ENCODE results near the gene TRIM14.
"Not testable (repeated sequence)": the region's sequence is repeated elsewhere in the genome, so short reads cannot be mapped to it uniquely, and the experiment has no call there.

The TRIM14 gene

DNA sequence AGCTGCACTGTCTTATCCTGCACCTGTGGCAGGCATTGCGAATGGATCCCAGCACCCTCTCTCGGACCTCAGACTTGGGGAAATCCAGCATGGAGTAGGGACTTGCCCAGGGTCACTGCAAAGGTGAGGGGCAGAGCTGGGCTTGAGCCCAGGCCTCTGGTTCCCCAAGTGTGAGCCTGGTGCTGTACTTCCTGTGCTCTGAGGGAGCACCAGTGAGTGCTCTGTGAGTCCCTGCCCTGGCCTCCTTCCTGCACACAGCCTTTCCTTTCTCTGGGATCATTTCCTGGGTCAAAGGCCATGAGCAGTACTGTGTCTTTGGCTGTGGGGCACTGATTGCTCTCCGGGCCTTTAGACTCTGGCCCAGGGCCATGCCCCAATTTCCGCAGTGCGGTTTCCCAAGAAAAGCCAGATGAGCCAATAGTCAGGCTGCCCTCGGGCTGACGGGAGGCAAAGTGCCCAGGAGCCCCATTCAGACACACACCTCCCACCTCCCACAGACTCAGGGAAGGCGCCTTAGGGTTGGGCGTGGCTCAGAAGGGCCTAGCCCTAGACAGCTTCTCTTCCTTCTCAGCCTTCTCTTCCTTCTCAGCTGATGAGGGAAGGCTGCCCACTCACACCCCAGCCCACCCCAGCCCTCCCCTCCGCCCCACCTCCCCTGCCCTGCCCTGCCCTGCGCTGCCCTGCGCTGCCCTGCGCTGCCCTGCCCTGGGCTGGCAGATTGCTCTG lies 23.3 kb upstream of the TRIM14 start:
- DNase-seq (ENCODE audit: low read depth in 1 of 2, low spot score in 1 of 2), result no peak

- no peak for DNase-seq (ENCODE audit: low read depth in 1 of 2, low spot score in 1 of 2)
These were observed 21.5 kb upstream of the TRIM14 start for GRCh38 chr9:98140503-98140902.

DNA sequence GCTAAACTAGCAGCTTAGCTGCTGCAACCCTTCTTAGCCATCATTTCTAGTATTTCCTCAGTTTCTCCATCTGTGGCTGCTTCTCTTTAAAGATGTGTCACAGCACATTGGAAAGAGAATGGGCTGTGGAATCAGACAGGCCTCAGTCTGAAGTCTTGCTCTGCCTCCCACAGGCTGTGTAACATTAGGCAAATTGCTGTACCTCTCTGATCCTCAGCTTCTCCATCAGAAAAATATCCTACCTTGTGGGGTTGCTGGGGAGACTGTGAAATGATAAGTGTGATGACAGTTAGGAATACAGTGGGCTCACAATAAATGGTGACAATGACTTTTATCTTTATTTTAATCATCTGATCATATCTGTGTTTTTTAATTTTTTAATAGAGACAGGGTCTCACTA lies 17.5 kb upstream of the TRIM14 start:
- DNase-seq (ENCODE audit: low read depth in 1 of 2, low spot score in 1 of 2), result no peak

DNA sequence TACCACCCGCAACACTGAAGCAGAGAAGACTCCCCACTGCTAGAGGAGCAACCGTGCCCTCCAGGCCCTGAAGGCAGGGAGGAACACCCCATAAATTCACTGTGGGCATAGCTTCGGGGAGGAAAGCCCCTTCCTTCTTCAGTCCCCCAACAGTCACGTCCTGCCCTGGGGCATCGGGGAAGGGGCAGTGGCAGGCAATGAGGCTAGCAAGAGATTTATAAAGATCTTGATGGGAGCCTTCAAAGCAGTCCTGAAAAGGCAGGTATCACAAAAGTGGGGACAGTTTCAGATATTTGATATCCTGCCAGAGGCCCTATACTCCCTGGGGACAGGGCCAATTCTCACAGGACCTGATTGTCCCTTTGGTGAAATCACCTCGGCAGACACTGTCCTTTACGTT lies 16.9 kb upstream of the TRIM14 start:
- no peak for DNase-seq (ENCODE audit: low read depth in 1 of 2, low spot score in 1 of 2)

- no peak for DNase-seq (ENCODE audit: low read depth in 1 of 2, low spot score in 1 of 2)
These were observed 16.5 kb upstream of the TRIM14 start for GRCh38 chr9:98135558-98135934.

- no peak for DNase-seq (ENCODE audit: low read depth in 1 of 2, low spot score in 1 of 2)
These were observed 15.9 kb upstream of the TRIM14 start for GRCh38 chr9:98134702-98135557.

- DNase-seq (ENCODE audit: low read depth in 1 of 2, low spot score in 1 of 2), result no peak
These were observed 14.0 kb upstream of the TRIM14 start for GRCh38 chr9:98132806-98133631.

DNA sequence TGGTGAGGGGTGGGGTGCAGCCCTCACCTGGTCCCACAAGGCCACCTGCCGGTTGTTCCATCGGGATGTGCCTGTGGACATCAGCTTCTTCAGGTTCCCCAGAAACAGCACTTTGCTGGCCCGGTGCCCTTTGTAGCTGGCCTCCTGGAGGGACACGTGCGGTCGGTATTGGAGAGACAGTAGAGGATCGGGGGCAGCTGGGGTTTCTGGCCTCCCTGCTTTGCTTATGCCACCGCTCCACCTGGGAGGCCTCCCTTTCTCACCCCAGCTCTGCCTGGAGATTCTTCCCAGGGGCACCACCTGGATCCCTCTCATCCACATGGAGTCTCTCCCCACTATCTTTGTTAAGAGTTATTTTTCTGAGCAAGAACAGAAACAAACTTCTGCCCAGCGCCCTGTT lies 13.1 kb upstream of the TRIM14 start:
- DNase-seq (ENCODE audit: low read depth in 1 of 2, low spot score in 1 of 2), result no peak

DNA sequence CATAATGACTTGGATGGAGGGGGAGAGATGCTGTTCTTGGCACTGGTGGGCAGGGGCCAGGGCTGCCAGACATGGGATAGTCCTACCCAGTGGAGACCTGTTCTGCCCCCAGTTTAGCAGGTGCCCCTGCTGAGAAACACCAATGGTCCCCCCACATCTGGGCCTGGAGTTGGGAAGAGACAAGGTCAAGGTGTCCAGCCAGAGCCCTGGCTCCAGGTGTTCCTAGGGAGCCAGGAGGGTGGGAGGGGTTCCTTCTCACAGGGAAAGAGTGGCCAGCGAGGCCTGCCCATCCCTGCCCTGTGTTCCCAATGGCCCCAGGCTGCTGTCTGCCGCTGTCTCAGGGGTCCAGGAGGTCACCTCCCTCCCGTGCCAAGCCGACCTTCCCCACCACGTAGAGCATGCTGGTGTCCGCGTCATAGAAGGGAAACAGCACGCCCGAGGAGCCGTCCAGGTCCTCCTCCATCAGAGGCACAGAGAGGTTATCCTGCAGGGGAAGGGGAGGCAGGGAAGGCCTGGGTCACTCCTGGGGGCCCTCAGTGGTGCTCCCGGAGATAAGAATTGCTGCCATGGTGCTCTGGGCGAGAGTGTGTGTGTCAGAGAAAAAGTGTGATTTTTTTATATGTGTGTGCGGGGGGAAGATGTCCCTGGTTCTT lies 11.7 kb upstream of the TRIM14 start:
- no peak for DNase-seq (ENCODE audit: low read depth in 1 of 2, low spot score in 1 of 2)

- DNase-seq (ENCODE audit: low read depth in 1 of 2, low spot score in 1 of 2), result not testable (repeated sequence)
These were observed 11.0 kb upstream of the TRIM14 start for GRCh38 chr9:98130060-98130459.

DNA sequence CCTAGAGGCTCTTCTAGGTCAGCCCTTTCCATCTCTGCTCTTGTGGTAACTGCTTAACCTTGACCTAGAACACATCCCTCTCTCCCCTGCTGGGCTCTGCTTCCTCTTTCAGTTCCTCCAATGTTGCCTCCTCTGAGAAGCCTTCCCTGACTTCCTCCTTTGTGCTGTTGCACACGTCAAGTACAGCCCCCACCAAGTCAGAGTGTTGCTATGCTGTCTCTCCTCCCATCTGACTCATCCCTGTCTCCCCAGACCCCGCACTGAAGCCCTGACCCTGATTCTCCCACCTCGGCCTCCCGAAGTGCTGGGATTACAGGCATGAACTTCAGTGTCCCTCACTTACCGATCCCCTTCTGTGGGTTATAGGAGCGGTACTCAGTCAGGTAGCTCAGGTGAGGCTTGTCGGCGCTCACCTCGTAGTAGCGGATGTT lies 10.4 kb upstream of the TRIM14 start:
- DNase-seq (ENCODE audit: low read depth in 1 of 2, low spot score in 1 of 2), result no peak

DNA sequence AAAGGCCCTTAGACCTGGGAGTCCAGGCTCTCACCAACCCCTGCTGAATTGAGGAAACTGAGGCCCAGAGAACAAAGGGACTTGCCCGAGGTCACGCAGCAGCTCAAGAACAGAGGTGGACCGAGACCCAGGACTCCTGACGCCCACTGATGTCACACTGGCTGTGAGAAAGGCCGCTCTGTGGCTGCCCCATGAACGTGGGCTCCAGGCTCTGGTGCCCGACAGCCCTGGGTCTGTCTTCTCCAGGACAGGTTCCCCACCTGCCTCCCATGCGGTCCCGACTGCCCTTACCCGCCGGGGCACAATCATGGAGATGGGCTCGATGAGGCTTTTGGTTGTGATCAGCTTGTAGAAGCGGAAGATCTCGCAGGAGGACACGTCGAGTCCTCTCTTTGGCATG lies 9.3 kb upstream of the TRIM14 start:
- no peak for DNase-seq (ENCODE audit: low read depth in 1 of 2, low spot score in 1 of 2)

DNA sequence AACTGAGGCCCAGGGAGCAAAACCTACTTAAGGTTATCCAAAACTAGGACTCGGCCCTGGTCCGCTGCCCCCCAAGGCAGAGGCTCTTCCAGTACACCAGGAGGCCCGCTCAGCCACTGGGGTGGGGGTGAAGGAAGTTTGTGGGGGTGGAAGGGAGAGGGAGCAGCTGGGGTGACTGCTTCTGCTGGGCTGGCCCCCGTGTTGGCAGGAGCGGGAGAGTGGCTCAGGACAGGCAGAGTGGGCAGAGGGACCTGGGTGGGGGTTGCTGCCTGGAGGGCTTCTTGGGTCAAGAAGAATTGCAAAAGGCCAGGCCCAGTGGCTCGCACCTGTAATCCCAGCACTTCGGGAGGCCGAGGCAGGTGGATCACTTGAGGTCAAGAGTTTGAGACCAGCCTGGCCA lies 8.2 kb upstream of the TRIM14 start:
- DNase-seq (ENCODE audit: low read depth in 1 of 2, low spot score in 1 of 2), result no peak

- no peak for DNase-seq (ENCODE audit: low read depth in 1 of 2, low spot score in 1 of 2)
These were observed 5.8 kb upstream of the TRIM14 start for GRCh38 chr9:98124637-98125426.

GRCh38 chr9:98124091-98124490 lies 5.1 kb upstream of the TRIM14 start:
- DNase-seq (ENCODE audit: low read depth in 1 of 2, low spot score in 1 of 2), result not testable (repeated sequence)

DNA sequence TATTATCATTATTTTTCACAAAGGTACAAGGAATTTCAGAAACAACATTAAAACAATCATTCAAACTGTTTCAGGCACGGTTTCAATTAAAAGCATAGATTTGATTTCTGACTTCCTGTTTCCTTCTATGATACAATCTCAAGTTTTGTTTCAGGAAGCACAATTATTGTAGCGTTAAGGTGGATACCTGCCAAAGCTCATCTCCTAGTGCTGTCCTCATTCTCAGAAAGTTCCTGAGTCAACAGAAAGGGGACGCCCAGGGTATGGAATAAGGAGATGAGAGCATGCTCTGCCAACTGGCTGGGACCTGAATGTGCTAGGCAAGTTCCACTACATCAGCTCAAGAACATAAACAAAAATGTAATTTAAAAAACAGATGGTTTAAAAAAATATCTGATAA lies 2.0 kb upstream of the TRIM14 start:
- DNase-seq (ENCODE audit: low read depth in 1 of 2, low spot score in 1 of 2), result no peak

- DNase-seq (ENCODE audit: low read depth in 1 of 2, low spot score in 1 of 2), result no peak
These were observed 1.5 kb upstream of the TRIM14 start for GRCh38 chr9:98120476-98120875.

- no peak for DNase-seq (ENCODE audit: low read depth in 1 of 2, low spot score in 1 of 2)
These were observed 910 bp downstream of the TRIM14 start for GRCh38 chr9:98117984-98118639.

- not testable (repeated sequence) for DNase-seq (ENCODE audit: low read depth in 1 of 2, low spot score in 1 of 2)
These were observed 1.9 kb downstream of the TRIM14 start for GRCh38 chr9:98117097-98117496.

DNA sequence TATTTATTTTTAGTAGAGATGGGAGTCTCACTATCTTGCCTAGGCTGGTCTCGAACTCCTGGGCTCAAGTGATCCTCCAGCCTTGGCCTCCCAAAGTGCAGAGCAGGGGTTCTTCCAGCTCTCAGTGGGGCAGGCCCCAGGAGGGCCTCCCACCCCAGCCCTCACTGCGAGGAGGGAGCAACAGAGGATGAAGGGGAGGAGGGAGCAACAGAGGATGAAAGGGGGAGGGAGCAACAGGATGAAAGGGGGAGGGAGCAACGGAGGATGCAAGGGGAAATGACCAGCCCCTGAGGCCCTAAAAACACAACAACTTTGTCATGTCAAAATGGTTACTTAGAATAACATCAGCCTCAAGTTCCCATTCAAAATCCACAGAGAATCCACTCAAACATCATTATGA lies 10.0 kb downstream of the TRIM14 start:
- DNase-seq (ENCODE audit: low read depth in 1 of 2, low spot score in 1 of 2), result no peak
